Dendritic cell treated with granulocyte-macrophage colony-stimulating factor and Interleukin-4, amounts not matched to agents 40 ng/mL and 50 ng/mL, for 4 days (primary cell): ENCODE results near the gene LSM3.

Experiments used
- H3K27ac Mint-ChIP-seq: one replicate; pipeline ENCODE4 v1.8.0; 2022; ENCODE audit warnings: mild to moderate bottlenecking, mixed read lengths
- H3K27me3 Mint-ChIP-seq: one replicate; pipeline ENCODE4 v1.8.0; 2022; ENCODE audit warnings: mild to moderate bottlenecking, mixed read lengths
- H3K36me3 Mint-ChIP-seq: one replicate; pipeline ENCODE4 v1.8.0; 2022; ENCODE audit warnings: low read depth, mixed read lengths
- H3K4me1 Mint-ChIP-seq: one replicate; pipeline ENCODE4 v1.8.0; 2022; ENCODE audit warnings: low read depth, mixed read lengths
- H3K4me3 Mint-ChIP-seq: one replicate; pipeline ENCODE4 v1.8.0; 2022; ENCODE audit warnings: mild to moderate bottlenecking, moderate library complexity, mixed read lengths
- H3K9me3 Mint-ChIP-seq: one replicate; pipeline ENCODE4 v1.8.0; 2022; ENCODE audit warnings: mixed read lengths
- intact Hi-C: fragments of 100-400 bp; cut with micrococcal nuclease; formaldehyde crosslinking; loops from one replicate; pipeline ENCODE4 v1.15.0; 2022

The LSM3 gene

DNA sequence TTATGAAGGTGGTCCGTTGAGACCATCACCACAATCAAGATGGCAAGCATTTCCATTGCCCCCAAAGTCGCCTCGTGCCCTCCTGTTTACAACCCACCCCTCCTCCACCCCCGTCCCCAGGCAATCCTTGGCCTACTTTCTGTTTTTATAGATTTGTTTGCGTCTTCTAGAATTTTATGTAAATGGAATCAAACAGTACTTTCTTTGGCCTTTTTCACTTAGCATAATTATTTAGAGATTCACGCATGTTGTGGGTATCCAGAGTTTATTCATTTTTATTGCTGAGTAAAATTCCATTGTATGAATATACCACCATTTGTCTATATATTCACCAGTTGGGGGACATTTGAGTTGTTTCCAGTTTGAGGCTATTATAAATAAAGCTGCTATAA, 66.6 kb downstream of the LSM3 start:
- Mint-ChIP-seq H3K36me3 (no peaks in the 10 kb centered on the region), H3K9me3 (no peaks in the 10 kb centered on the region), H3K27me3 (peaks cover 2% of the 10 kb centered on the region), H3K4me1 (no peaks in the 10 kb centered on the region), H3K27ac (no peak overlapping the region), H3K4me3 (no peak overlapping the region)
- intact Hi-C loops: no loop called here

DNA sequence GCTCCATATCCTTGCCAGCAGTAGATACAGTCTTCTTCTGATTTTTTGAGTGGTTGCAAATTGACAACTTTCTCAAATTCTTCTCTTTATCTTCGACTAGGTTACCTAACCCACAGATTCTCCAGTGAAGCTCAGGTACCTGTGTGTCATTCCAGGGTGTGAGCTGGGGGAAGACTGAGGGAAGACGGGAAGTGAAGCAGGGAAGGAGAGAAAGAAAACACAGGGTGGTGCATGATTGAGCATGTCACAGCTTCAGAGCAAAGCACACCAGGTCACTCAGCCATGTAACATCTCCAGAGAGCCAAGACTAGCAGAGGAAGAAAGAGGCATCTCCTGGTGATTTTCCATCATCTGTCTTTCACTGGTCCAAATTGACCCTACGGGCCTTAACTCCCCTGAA, 67.2 kb downstream of the LSM3 start:
- Mint-ChIP-seq H3K4me3 (no peak overlapping the region), H3K27me3 (peaks cover 2% of the 10 kb centered on the region), H3K9me3 (no peaks in the 10 kb centered on the region), H3K27ac (no peak overlapping the region), H3K4me1 (no peaks in the 10 kb centered on the region), H3K36me3 (no peaks in the 10 kb centered on the region)
- intact Hi-C loops: no loop called here

- H3K36me3 Mint-ChIP-seq: no peaks in the 10 kb centered on the region
- H3K9me3 Mint-ChIP-seq: no peaks in the 10 kb centered on the region
- intact Hi-C loops: no loop called here
- no peak overlapping the region for H3K4me3 Mint-ChIP-seq
- peaks cover 2% of the 10 kb centered on the region for H3K27me3 Mint-ChIP-seq
- no peak overlapping the region for H3K27ac Mint-ChIP-seq
- H3K4me1 Mint-ChIP-seq: no peaks in the 10 kb centered on the region
These were observed 67.8 kb downstream of the LSM3 start for GRCh38 chr3:14246414-14246813.

DNA sequence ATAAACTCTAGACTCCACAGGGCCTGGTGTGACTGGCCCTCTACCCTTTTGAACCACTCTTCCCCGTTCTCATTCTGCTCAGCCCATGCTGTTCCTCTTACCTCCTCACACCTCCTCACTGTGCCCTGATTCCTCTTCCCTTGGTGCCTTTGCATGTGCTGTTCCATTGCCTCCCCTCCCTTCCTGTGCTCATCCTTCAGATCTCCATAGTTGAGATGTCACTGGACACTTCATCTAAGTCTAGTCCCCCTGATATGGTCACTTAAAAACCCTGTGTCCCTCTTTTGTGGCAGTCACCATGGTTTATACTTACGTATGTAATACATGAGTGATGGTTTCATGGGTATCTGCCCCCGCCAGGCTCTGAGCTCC, 69.8 kb downstream of the LSM3 start:
- Mint-ChIP-seq H3K4me3 (no peak overlapping the region), H3K36me3 (no peaks in the 10 kb centered on the region), H3K27ac (no peak overlapping the region), H3K4me1 (no peaks in the 10 kb centered on the region), H3K9me3 (no peaks in the 10 kb centered on the region), H3K27me3 (no peaks in the 10 kb centered on the region)
- intact Hi-C loops: no loop called here

GRCh38 chr3:14248849-14249523, 70.4 kb downstream of the LSM3 start:
- intact Hi-C loops: no loop called here
- H3K4me3 Mint-ChIP-seq: no peak overlapping the region
- H3K27me3 Mint-ChIP-seq: no peaks in the 10 kb centered on the region
- H3K27ac Mint-ChIP-seq: no peak overlapping the region
- H3K9me3 Mint-ChIP-seq: no peaks in the 10 kb centered on the region
- H3K4me1 Mint-ChIP-seq: no peaks in the 10 kb centered on the region
- H3K36me3 Mint-ChIP-seq: no peaks in the 10 kb centered on the region
